Activated T-cell treated with anti-CD3 and anti-CD28 coated beads for 48 hours (primary cell): Measurements from ENCODE around the gene GOLGA7B.
"Not testable (repeated sequence)": the region's sequence is repeated elsewhere in the genome, so short reads cannot be mapped to it uniquely, and the experiment has no call there.

Source experiments
- DNase-seq: peaks from one replicate; pipeline ENCODE4 v3.0.0-alpha.2; 2020; ENCODE audit warnings: low read depth

Gene GOLGA7B

GRCh38 chr10:97836446-97836845, 13.2 kb upstream of the GOLGA7B start:
- DNase-seq = no peak

GRCh38 chr10:97838091-97838490, 11.6 kb upstream of the GOLGA7B start:
- no peak for DNase-seq

- not testable (repeated sequence) for DNase-seq
These were observed 8.5 kb upstream of the GOLGA7B start for GRCh38 chr10:97841166-97841565.

GRCh38 chr10:97842114-97842513, 7.5 kb upstream of the GOLGA7B start:
- DNase-seq = not testable (repeated sequence)

- no peak for DNase-seq
These were observed 6.9 kb upstream of the GOLGA7B start for GRCh38 chr10:97842656-97843280.

GRCh38 chr10:97843281-97843671, 6.4 kb upstream of the GOLGA7B start:
- no peak for DNase-seq

GRCh38 chr10:97843972-97844371, 5.7 kb upstream of the GOLGA7B start:
- not testable (repeated sequence) for DNase-seq

- DNase-seq = no peak
These were observed 5.0 kb upstream of the GOLGA7B start for GRCh38 chr10:97844678-97845077.

- no peak for DNase-seq
These were observed 448 bp upstream of the GOLGA7B start for GRCh38 chr10:97849103-97849686.

GRCh38 chr10:97850446-97850845, 803 bp downstream of the GOLGA7B start:
- no peak for DNase-seq

- no peak for DNase-seq
These were observed 1.8 kb downstream of the GOLGA7B start for GRCh38 chr10:97851341-97852001.

- DNase-seq = no peak
These were observed 2.6 kb downstream of the GOLGA7B start for GRCh38 chr10:97852277-97852676.

- DNase-seq = no peak
These were observed 3.3 kb downstream of the GOLGA7B start for GRCh38 chr10:97852840-97853405.

GRCh38 chr10:97854743-97855142, 5.1 kb downstream of the GOLGA7B start:
- no peak for DNase-seq

- DNase-seq = no peak
These were observed 8.4 kb downstream of the GOLGA7B start for GRCh38 chr10:97858001-97858439.

GRCh38 chr10:97861097-97861750, 11.6 kb downstream of the GOLGA7B start:
- DNase-seq = no peak

GRCh38 chr10:97861924-97862323, 12.3 kb downstream of the GOLGA7B start:
- DNase-seq = no peak

- DNase-seq = no peak
These were observed 14.2 kb downstream of the GOLGA7B start for GRCh38 chr10:97863808-97864207.

- no peak for DNase-seq
These were observed 15.8 kb downstream of the GOLGA7B start for GRCh38 chr10:97865488-97865887.

GRCh38 chr10:97866524-97867219, 17.0 kb downstream of the GOLGA7B start:
- no peak for DNase-seq

- no peak for DNase-seq
These were observed 17.7 kb downstream of the GOLGA7B start for GRCh38 chr10:97867220-97867800.
